ENCODE data around the gene RTBDN.
"Not testable (repeated sequence)": the region's sequence is repeated elsewhere in the genome, so short reads cannot be mapped to it uniquely, and the experiment has no call there.

The RTBDN gene

DNA sequence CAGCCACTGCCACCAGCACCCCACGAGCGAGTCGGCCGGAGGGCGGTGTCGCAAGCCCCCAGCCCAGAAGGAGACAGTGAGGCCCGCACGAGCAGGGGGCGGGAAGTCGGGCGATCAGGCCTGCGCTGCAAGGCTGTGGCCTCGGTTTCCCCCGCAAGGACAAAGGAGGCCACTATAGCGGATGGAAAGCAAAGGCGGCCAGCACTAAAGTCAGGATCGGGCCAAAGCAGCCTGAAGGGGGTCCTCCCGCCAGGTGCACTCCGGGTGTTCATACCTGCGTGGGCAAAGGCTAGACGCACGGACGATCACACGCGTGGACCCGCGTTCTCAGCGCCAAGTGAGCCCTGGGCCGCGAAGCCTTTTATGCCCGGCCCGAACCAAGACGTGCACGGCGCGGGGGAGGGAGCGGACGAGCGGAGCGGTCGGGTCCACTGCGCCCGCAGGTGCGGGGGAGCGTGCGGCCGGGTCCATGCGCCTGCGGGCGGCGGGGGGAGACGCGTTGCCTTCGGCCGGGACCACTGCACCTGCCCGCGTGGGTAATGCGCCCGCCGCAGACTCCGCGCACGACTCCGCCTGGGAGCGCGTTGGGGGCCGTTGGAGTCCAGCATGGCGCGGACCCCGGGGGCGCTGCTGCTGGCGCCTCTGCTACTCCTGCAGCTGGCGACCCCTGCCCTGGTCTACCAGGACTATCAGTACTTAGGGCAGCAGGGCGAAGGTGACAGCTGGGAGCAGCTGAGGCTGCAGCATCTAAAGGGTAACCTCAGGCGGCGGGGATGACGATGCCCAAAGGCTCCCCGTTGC lies 32.7 kb downstream of the RTBDN start, which contains the start of the genes PRDX2 and THSD8:
Gene PRDX2, minus strand, starts transcription at position 335 of the 801 bp plus-strand sequence. CDS start 539 bp downstream, outside the sequence.
Gene THSD8, plus strand, starts transcription at position 604 of the 801 bp plus-strand sequence. Its CDS starts 3 bp downstream, at position 607.
- Histone ChIP-seq H3K27ac (peak within 1 kb of the TSS; percentile 95), H3K4me2 (ENCODE audit: low read length) (peak within 1 kb of the TSS; percentile 99), H3K36me3 (ENCODE audit: control insufficient read depth, insufficient read depth, low read length) (no peaks in the 10 kb centered on the region), H3K4me3 (ENCODE audit: low read depth, low read length) (peak within 1 kb of the TSS; percentile 97), H3K4me1 (peaks cover 13% of the 10 kb centered on the region), H3K27me3 (ENCODE audit: control insufficient read depth, insufficient read depth, low read length) (no peaks in the 10 kb centered on the region), H3K79me2 (peaks cover 14% of the 10 kb centered on the region), H3K9me3 (ENCODE audit: control insufficient read depth, low read length) (no peaks in the 10 kb centered on the region), H3K9ac (peak within 1 kb of the TSS; percentile 100), H2AFZ (peak within 1 kb of the TSS; percentile 96)
- no peak for TF ChIP-seq CTCF (IDR thresholded peaks at IDR 0.05)

DNA sequence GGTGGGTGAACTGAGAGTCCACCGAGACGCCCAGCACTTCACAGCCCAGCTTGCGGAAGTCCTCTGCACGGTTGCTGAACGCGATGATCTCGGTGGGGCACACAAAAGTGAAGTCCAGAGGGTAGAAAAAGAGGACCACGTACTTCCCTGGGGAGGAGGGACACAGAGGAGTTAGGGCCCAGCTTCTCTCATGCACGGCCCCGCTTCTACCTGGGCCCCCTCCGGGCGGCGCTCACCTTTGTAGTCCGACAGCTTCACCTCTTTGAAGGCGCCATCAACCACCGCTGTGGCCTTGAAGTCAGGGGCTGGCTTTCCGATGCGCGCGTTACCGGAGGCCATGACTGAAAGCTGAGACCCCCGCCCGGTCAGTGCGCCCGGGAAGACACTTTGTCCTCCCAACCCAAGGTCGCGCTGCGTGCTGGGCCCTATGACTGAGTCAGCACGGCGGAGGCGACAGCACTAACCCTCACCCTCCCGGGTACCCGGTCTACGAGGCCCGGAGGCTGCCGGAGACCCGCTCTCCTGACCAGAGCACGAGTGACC lies 33.4 kb downstream of the RTBDN start:
- peak overlapping the region; percentile 96 for H2AFZ ChIP-seq
- peak overlapping the region; percentile 100 for H3K9ac ChIP-seq
- no peak for TF ChIP-seq CTCF (IDR thresholded peaks at IDR 0.05)
- no peaks in the 10 kb centered on the region for H3K9me3 ChIP-seq (ENCODE audit: control insufficient read depth, low read length)
- peaks cover 19% of the 10 kb centered on the region for H3K4me1 ChIP-seq
- peak overlapping the region; percentile 99 for H3K4me2 ChIP-seq (ENCODE audit: low read length)
- H3K4me3 ChIP-seq (ENCODE audit: low read depth, low read length), result peak overlapping the region; percentile 97
- H3K27me3 ChIP-seq (ENCODE audit: control insufficient read depth, insufficient read depth, low read length), result no peaks in the 10 kb centered on the region
- H3K79me2 ChIP-seq, result peaks cover 14% of the 10 kb centered on the region
- H3K27ac ChIP-seq, result peak overlapping the region; percentile 95
- H3K36me3 ChIP-seq (ENCODE audit: control insufficient read depth, insufficient read depth, low read length), result no peaks in the 10 kb centered on the region

GRCh38 chr19:12800466-12800770 lies 34.0 kb downstream of the RTBDN start:
- H3K9ac ChIP-seq, result no peak overlapping the region
- no peaks in the 10 kb centered on the region for H3K36me3 ChIP-seq (ENCODE audit: control insufficient read depth, insufficient read depth, low read length)
- peak overlapping the region; percentile 97 for H3K4me3 ChIP-seq (ENCODE audit: low read depth, low read length)
- peak overlapping the region; percentile 95 for H3K27ac ChIP-seq
- TF ChIP-seq CTCF (IDR thresholded peaks at IDR 0.05), result no peak
- H2AFZ ChIP-seq, result no peak overlapping the region
- peaks cover 14% of the 10 kb centered on the region for H3K79me2 ChIP-seq
- no peaks in the 10 kb centered on the region for H3K27me3 ChIP-seq (ENCODE audit: control insufficient read depth, insufficient read depth, low read length)
- no peaks in the 10 kb centered on the region for H3K9me3 ChIP-seq (ENCODE audit: control insufficient read depth, low read length)
- peaks cover 22% of the 10 kb centered on the region for H3K4me1 ChIP-seq
- peak overlapping the region; percentile 99 for H3K4me2 ChIP-seq (ENCODE audit: low read length)

DNA sequence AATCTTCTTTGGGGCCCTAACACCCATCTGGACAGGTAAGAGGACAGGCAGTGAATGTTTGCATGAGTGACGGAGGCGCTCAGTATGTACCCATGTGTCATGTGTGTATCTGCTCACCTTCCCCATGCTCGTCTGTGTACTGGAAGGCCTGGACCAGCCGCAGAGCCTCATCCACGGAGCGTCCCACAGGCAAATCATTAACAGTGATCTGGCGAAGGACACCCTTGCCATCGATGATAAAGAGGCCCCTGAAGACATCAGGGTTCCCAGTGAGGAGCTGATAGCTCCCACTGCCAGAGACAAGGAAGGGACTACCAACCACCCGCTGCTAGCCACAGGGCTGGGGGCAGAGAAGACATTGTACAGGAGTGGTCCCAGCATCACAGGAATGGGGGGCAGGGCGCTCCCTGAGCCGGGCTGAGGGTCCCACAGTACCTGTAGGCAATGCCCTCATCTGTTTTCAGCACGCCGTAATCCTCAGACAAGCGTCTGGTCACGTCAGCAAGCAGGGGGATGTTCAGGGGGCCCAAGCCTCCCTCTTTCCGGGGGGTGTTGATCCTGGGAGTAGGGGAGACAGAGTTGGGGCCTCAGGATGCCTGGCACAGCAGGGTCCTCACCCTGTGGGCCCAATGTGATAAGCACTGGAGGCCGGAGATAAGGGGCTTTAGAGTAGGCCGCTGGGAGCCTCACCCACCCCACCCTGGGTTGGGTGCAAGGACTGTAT lies 34.5 kb downstream of the RTBDN start:
- no peak overlapping the region for H3K9ac ChIP-seq
- H3K9me3 ChIP-seq (ENCODE audit: control insufficient read depth, low read length), result no peaks in the 10 kb centered on the region
- H3K79me2 ChIP-seq, result peaks cover 16% of the 10 kb centered on the region
- peaks cover 22% of the 10 kb centered on the region for H3K4me1 ChIP-seq
- peak overlapping the region; percentile 99 for H3K4me2 ChIP-seq (ENCODE audit: low read length)
- no peak overlapping the region for H2AFZ ChIP-seq
- H3K27ac ChIP-seq, result no peak overlapping the region
- no peaks in the 10 kb centered on the region for H3K27me3 ChIP-seq (ENCODE audit: control insufficient read depth, insufficient read depth, low read length)
- TF ChIP-seq CTCF (IDR thresholded peaks at IDR 0.05), result no peak
- H3K36me3 ChIP-seq (ENCODE audit: control insufficient read depth, insufficient read depth, low read length), result no peaks in the 10 kb centered on the region
- no peak overlapping the region for H3K4me3 ChIP-seq (ENCODE audit: low read depth, low read length)

- H3K4me3 ChIP-seq (ENCODE audit: low read depth, low read length); H3K9ac ChIP-seq; H3K9me3 ChIP-seq (ENCODE audit: control insufficient read depth, low read length); H3K4me2 ChIP-seq (ENCODE audit: low read length); H3K27ac ChIP-seq; H3K27me3 ChIP-seq (ENCODE audit: control insufficient read depth, insufficient read depth, low read length); H2AFZ ChIP-seq; H3K36me3 ChIP-seq (ENCODE audit: control insufficient read depth, insufficient read depth, low read length): not testable (repeated sequence)
- Histone ChIP-seq H3K79me2 (peaks cover 20% of the 10 kb centered on the region), H3K4me1 (peaks cover 30% of the 10 kb centered on the region)
Measured at GRCh38 chr19:12797607-12798006, 36.8 kb downstream of the RTBDN start.

All from parathyroid adenoma (tissue), 2 donors.